HG03159 (cell line): Measurements from ENCODE around the gene TSEN15.
A peak's percentile ranks its signal among the peaks of the same experiment; 100 is the strongest.

Source experiments
- ATAC-seq: cut with Tn5 transposase; IDR thresholded peaks from one replicate; pipeline ENCODE4 v1.9.1; 2021; ENCODE audit warnings: mild to moderate bottlenecking, moderate library complexity; ENCODE audit not compliant: unreplicated experiment

The TSEN15 gene

DNA sequence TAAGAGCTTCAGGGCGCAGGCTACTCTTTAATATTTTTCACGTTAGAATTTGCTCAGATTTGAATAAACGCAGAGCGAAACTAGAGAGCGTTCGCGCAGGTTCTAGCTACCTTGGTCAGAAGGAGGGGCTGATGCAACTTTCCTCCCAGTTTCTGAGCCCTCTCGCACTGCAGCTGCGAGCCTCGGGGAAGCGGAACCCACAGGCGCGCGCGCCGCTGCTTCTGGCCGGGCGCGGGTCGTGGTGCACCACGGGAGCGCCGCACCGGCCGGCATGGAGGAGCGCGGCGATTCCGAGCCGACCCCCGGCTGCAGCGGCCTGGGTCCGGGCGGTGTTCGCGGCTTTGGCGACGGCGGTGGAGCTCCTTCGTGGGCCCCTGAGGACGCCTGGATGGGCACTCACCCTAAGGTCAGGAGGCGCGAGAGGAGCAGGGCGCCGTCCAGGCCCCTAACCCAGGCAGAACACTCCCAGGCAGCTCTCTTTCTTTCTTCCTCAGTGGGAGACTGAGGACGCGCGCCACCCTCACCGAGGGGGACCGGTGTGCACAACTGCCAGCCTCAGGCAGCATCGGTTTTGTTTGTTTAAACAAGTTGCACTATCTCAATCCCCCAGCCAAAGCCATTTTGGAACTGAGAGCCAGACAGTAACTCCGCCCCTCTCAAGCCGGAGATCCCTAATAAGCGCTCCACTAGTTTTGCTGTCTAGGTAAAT, at the start of gene TSEN15:
Gene TSEN15, plus strand, starts transcription at position 246 of the 709 bp plus-strand sequence. Its CDS starts 26 bp downstream, at position 272.
- ATAC-seq = peak; percentile 99

DNA sequence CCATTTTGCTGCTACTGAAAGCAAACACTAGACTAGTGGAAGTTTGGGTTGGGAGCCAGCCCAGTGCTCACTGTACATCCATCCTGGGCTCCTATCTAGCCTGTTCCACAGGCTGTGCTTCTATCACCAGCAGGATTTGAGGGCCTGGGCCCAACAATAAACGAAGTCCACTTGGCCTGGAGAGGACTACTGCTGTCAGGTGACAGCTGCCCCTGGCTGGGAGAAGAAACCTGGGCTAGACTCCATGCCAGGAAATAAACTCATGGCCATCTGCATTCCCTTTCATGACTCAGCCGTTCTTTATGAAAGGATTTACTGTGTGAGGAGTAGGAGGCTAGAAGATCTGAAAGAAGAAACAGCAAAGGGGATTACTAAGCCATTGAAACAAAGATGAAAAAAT, 49.5 kb upstream of the TSEN15 start:
- no peak for ATAC-seq

DNA sequence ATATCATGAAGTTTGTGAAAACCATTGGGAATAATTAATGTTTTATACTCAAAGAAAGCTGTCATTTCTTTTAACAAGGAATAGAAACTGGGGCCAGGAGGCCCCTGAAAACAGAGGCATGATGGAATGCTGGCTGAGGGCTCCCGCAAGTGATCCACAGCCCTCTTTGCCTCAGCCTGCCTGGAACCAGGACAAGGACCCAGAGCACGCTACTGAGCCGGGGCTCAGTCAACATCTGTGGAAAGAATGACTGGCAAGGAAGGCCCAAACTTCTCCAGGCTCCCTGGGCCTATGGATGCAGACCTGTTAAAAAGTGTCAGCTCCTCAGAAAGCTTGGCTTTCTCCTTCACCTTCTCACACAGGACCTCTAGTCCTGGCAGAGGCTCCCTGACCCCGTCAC, 46.6 kb upstream of the TSEN15 start:
- ATAC-seq = no peak

DNA sequence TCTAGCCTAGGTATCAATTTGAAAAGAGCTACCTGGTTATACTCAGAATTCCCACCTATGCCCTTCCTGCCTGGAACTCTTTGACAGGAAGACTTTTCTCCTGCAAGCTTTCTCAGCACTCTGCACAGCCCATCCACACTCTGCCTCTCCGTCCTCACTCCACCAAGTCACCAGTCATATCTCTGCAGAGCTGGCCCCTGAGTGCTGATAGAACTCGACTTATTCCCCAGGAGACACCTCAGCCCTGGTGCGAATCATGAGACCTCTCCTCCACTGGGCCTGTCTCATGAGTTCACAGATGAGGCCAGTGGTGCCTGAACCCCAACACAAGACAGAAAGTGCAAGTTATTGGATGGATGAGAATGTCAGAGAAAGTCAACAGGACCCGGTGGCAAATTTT, 46.0 kb upstream of the TSEN15 start:
- ATAC-seq = no peak

DNA sequence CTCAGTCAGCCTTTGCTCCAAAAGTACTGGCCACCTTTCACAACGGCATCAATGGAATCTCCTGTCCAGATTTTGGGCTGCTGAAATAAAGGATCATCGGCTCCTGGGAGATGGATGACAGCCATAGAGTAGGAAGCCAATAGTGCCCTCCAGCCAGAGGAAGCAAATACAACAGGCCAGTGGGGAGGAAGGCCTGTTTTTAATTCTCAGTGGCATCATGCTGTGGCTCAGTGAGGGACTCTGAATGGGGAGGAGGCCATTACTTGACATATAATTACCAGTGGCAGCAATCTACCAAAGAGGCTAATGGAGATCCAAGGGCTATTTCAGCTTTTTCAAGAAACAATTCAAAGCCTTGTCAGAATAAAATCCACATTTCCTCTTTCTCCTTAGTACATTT, 40.7 kb upstream of the TSEN15 start:
- no peak for ATAC-seq

DNA sequence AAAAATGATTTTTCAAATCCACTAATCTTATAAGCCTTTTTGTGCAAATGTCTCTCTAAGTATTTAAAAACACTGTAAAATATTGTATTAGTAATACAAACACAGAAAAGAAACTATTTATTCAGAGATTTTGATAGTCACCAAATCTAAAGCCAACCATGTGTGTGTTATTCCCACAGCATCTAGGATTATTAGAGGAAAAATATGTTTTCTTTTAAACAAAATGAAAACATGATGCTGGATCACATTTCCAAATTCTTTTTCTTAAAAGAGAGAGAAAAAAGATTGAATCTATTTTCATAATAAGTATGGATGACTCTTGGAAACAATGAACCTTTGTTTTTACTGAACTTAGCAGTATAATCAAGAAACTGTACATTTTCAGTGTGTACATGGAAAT, 39.3 kb upstream of the TSEN15 start:
- no peak for ATAC-seq

DNA sequence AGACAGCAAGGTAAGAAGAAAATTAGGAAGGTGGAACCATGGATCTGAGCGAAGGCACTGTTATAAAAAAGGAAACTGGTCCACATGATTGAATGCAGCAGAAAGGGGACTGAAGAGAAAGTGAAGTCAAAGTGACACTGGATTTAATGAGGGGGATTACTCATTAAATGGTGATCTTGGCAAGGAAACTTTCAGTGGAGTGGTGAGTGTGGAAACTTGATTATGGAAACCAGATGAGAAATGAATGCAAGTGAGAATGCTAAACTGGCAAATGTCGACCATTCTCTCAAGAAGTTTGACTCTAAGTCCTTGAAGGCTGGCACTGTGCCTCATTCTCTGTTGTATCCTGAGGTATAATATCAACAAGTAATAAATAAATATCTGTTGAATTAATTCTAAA, 37.3 kb upstream of the TSEN15 start:
- ATAC-seq = no peak

DNA sequence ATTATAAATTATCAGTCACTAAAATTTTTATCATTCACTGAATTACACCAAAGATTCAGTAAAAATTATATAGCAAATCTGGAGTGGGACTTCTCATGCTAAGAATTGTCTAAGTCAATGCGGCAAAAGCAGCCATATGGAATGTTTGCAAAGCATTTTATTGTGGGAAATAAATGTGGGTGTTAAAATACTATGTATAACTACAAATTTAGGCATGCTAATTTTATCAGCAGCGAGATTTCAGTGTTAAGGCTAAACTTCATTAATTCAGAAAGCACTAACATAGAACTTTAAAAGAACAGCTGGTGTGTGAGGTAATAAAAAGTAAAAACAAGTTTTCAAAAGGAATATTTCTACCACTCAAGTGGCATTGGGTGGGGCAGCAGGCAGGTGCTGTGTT, 35.4 kb upstream of the TSEN15 start:
- no peak for ATAC-seq

DNA sequence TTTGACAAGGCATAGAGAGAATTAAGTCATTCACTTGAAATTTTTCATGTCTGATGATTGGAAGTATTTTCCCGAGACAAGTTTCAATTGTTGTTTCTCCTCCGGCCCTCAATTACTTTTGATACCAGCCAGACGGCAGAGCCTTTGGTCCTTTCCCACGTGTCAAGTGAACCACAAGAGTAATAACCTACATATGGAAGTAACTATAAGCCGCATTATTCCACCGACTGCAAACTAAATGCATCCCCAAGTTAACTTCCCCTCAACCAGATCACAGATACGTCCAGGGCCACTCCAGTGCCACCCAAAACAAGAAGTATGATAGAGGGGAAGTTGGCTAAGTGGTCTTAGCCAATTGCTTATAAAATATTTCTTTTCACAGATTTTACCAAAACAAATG, 34.2 kb upstream of the TSEN15 start:
- no peak for ATAC-seq

DNA sequence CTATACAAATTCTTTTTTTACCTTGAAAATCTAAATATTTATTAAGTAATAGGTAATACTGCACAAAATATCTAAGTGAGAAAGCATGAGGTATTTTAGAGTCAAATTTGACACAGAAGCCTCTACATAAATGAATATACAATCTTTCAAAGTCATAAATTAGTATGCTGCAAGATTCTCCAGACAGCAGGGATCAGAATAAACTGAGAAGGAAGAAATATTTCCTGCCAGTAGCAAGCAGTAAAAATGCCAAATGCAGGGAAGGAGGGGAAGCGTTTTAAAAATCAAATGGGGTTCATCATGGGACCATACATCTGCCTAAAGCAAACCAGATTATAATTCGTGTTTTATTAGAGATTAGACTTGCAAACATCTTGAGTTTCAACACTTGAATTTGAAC, 32.9 kb upstream of the TSEN15 start:
- no peak for ATAC-seq

DNA sequence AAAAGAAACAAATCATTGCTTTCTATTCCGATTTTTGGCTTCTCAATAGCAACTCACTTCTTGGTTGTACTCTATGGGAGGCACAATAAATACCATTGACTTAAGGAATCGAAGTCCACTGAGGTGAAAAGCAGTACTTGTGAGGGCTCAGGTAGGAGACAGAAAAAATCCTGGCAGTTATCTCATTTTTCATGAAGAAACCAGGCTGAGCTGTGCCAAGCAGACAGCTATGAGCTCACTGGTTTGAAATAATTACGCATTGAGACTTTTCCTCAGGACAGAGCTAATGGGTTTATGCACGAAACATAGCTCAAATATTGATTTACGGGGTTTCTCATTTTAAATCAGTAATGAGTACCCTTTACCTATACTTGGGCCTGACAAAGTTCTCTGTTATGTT, 32.5 kb upstream of the TSEN15 start:
- no peak for ATAC-seq

DNA sequence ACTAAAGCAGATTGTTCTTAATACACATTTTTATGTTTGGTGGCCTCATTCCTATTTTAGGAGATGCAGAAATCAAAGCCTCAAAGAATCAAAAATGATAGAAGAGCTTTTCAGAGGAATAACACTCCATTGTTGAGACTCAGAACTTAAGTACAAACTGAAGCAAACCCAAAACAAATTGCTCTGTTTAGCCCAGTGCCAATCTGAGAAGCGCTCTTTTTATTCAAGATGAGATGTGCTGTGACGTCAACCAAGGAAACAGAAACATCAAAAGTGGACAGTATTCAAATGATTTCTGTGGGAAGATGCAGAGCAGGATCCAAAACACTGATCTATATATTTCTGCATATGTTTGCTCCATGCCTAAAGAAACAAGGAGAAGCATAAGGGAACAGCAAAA, 32.0 kb upstream of the TSEN15 start:
- no peak for ATAC-seq

DNA sequence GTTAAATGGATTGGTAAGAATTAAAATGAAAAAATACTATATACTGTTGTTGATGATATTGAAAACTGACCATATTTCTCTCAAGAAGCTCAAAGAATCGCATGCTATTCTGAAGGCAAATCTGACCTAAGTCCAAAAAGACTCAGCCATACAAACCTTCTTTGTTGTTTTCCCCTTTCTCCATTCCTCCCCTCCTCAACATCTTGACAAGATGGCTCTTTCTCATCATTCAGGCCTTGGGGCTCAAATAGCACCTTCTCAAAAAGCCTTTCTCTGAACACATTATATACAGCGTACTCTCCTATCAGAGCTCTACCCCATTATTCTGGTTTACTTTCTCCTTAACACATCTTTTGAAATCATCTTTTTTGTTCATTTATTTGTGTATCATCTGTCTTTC, 31.2 kb upstream of the TSEN15 start:
- ATAC-seq = no peak

DNA sequence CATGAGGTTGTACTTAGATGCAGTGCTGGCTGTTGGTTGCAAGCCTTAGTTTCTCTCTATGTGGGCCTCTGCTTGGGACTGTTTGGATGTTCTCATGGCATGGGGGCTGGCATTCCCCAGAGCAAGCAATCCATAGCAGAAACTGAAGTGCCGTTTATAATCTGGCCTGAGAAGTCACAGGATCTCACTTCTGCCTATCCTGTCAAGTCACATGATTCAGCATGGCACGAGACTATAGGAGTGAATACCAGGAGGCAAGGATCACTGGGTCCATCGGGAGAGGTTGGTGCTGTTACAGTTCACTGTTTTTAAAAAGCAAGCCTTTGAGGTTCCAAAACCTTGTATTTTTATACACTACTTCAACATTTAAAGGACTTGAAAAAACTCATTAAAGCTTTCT, 30.7 kb upstream of the TSEN15 start:
- no peak for ATAC-seq

DNA sequence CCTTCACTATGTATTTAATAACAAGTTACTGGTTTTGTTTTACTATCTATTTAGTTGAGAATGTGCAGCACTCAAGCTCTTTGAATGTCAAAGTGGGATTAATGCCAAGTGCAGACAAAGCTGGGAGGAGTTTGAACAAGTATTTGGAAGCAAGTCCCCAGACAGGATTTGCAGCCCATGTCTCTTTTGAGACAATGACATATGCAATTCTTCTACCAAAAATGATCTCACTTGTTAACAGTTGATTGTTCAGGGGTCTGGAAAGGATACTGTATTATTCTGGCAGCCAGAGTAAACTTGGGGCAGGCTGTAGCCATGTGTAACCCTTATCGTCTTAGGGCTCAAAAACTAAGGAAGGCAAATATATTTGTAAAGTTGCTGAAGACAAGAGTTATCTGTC, 29.8 kb upstream of the TSEN15 start:
- ATAC-seq = no peak

DNA sequence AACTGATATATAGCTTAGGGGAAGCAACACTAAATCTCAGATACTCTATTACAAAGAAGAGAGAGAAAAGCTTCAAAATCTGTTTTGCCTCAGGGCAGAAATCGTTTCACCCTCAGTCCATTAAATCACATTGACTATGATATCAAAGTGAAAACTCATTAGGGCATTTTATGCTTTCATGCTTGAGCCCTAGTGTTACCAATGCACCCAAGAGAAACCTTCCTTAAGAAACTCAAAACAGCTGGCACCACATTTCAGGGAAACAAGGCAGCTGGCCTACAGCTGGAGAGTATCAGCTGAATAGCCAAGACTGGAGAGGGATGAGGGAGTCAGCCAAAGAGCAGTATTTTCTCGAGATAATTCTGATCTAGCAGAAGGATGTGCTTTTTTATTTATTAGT, 28.9 kb upstream of the TSEN15 start:
- no peak for ATAC-seq

DNA sequence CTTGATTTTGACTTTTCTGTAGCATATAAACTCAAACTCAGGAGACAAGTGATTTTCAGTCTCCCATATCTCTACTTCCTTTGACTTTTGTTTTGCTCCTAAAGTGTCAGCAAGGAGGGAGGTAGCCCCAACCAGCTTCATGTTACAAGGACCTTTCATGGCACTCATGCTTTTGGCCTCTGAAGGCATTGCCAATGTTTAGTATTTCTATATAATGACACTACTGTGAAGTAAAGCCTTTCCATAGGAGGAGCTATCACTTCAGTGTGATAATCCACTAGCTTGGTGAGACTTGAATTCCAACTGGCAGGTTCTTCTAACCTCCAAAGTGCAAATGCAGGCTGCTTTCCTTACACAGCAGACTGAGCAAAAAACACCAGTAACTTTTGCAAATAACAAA, 28.4 kb upstream of the TSEN15 start:
- ATAC-seq = no peak

DNA sequence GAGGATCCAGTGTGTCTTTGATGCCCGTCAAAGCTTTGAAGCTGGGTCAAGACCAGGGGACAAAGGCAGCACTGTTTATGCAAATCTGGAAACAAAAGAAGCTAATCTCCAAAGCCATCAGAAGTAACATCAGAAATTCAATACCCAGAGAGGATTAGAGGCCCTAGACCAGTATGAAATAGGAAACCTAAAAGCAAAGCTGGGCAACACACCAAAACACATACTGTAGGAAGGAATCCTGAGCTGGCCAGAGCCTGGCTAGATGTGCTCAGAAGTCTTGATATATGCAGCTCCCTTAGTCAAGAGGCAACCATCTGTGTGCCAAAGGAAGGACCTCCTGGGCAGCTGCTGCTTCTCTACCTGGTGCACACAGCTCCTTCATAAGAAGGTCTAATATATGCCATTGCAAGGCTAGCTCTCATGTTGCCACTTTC, 26.3 kb upstream of the TSEN15 start:
- no peak for ATAC-seq

DNA sequence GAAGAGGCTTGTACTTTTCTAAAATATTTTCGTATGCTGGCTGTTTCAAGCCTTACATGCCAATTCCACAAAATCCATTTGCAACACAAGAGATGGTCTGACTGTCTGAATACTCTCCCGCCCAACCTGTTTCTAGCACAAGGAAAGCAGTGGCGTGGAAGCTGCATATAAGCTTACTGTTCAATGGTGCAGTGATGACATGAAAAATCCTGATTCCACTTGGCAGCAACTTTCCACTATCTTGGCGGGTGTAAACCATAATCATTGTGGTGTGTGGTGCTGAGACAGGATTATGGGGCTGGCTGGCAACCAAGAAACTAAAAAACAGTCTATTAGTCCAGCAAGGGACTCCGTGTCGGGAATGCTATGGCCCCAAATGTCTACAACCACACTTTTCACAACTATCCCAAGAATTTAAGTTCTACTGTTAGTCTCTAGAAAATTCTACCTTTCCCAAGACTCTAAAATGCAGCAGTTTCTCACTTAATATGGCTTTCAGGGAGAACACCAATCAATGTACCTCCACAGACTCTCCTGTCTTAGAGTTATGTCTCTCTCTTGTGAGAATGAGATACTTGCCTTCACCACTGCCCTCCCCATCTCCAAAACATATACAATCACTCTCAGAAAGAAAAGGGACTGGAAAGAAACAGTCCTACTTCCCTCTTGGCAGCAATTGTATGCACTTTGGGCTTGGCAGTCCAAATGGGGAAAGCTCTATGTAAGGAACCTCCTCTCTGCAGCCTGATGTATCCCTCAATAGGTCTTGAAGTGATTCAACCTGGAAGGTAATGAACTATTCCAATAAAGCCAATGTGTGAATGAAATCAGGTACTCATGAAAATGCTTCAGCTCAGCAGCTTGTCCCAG, 23.5 kb upstream of the TSEN15 start:
- ATAC-seq = no peak

DNA sequence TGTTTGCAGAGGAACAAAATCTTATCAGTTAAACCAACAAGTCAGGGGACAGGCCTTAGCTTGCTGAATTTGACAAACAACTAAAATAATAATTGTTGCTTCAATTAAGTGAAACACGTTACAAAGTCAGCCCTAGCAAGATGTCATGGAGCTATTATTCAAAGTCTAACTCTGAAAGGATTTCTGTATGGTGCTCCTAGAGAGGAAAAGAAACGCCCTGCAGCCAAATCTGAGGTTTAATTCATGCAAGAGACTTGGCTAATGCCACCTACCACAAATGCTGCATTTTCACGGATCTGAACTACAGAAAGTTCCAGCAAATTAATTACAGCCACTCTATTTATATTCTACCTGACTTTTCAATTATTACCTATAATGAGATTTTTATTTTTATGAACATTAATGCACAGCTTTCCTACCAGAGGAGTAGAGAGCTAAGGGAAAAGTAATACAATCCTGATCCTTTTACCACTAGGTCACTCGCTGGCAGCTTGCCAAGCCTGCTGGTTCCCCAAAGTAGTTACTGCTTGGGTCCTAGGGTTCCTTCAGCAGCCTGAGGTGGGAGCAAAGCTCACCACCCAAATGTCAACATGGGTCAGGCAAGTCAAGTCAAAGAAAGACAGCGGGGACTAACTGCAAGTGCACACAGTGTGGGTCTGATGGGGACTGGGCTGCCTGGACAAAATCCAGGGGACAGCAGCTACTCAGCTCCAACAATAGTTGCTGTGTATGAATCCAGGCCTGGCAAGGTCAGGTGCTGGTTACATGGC, 22.5 kb upstream of the TSEN15 start:
- ATAC-seq = no peak

DNA sequence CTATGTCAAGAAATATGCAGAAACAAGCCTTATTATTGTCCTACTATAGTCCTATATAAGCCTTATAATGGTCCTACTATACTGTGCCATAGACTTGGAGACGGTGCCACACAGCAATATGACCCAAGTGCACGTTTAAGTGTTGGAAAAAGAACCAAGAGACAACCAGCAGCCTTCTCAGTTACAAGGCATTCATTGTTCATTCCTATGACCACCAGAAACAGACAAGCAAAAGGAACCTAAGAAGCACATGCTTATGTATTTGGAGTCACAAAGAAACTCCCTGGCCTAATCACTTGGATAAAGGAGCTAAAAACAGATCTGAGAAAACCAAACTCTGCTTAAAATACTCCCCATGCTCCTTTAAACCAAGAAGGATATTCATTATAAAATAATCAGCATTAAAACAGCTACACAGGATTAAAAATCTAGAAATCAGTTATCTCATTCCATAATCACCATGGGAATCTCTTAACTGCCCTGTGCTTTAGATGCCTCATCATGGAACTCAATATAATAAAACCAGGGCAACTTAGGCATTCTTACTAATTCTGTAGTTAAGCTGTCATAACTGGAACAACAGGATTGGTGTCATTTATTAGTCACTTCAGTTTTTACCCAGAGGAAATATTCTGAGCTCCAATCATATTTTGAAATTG, 21.0 kb upstream of the TSEN15 start:
- no peak for ATAC-seq
